ENCODE data around the gene LGI2.

GRCh38 chr4:25028851-25029250 lies 1.9 kb downstream of the LGI2 start:
- no peak for TF ChIP-seq POLR2AphosphoS5 (IDR thresholded peaks at IDR 0.05; ENCODE audit: low read depth)
- TF ChIP-seq CTCF (conservative IDR thresholded peaks at IDR 0.05; ENCODE audit: low read depth in 2 of 2), result no peak
- TF ChIP-seq JUNB (IDR thresholded peaks at IDR 0.05; ENCODE audit: unreplicated experiment), result no peak
- TF ChIP-seq EZH2phosphoT487 (IDR thresholded peaks at IDR 0.05; ENCODE audit: unreplicated experiment), result no peak
- no peak for TF ChIP-seq ZNF331 (CRISPR knock-in tag; IDR thresholded peaks at IDR 0.05; ENCODE audit: low read depth)
- TF ChIP-seq EZH2 (IDR thresholded peaks at IDR 0.05; ENCODE audit: low read depth, unreplicated experiment), result no peak
- TF ChIP-seq ETS1 (IDR thresholded peaks at IDR 0.05), result no peak
- TF ChIP-seq CREB1 (CRISPR knock-in tag; IDR thresholded peaks at IDR 0.05; ENCODE audit: low read depth), result no peak
- no peak for TF ChIP-seq REST (IDR thresholded peaks at IDR 0.05; ENCODE audit: unreplicated experiment)
